ENCODE results near the gene BACH2.

Gene BACH2

GRCh38 chr6:89925826-89926225, 370.8 kb downstream of the BACH2 start:
- no peaks in the 10 kb centered on the region for H3K27me3 ChIP-seq (ENCODE audit: low read length)
- H3K79me2 ChIP-seq (ENCODE audit: insufficient read depth, low read length) = no peaks in the 10 kb centered on the region
- no peak overlapping the region for H3K4me3 ChIP-seq (ENCODE audit: insufficient read depth, low read length, poor library complexity, severe bottlenecking)
- H3K9me2 ChIP-seq (replicated peaks; ENCODE audit: insufficient read depth, low read length) = no peaks in the 10 kb centered on the region
- H3K4me2 ChIP-seq (ENCODE audit: low read depth, low read length, poor library complexity, severe bottlenecking) = no peak overlapping the region
- no peaks in the 10 kb centered on the region for H3F3A ChIP-seq (ENCODE audit: insufficient read depth)
- TF ChIP-seq EZH2phosphoT487 (conservative IDR thresholded peaks at IDR 0.05; ENCODE audit: low read length) (no peak), CTCF (IDR thresholded peaks at IDR 0.05; ENCODE audit: insufficient read depth, low read length, poor library complexity, severe bottlenecking) (no peak)
- no peaks in the 10 kb centered on the region for H3K9me3 ChIP-seq (ENCODE audit: insufficient read depth, low read length)
- H4K20me1 ChIP-seq (ENCODE audit: low read depth, low read length) = no peaks in the 10 kb centered on the region
- no peak overlapping the region for H2AFZ ChIP-seq (ENCODE audit: low read depth, low read length, severe bottlenecking)
- no peak overlapping the region for H3K27ac ChIP-seq (ENCODE audit: low read depth, low read length)
- no peak overlapping the region for H3K9ac ChIP-seq (ENCODE audit: low read length)
- H3K36me3 ChIP-seq (ENCODE audit: low read length) = no peaks in the 10 kb centered on the region

DNA sequence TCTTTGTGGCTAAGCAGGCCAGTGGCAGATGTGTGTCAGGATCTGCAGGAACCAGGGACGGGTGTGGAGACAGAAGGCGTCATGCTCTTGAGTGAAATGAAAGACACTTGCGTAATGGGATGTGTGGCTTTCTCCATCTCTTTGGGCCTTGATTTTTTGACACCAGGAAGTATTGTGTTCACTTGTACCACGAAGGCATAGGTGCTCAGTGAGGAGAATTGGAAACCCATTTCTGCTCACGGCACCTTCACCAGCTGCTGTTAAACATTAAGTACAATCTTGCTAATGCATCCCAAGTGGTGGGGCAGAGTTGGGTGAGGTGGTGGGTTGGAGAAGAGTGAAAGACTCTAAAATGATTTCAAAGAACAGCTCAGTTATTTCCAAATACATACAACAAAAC, 372.4 kb downstream of the BACH2 start:
- Histone ChIP-seq H3K27me3 (ENCODE audit: low read length) (no peaks in the 10 kb centered on the region), H3K9ac (ENCODE audit: low read length) (no peak overlapping the region), H3K9me3 (ENCODE audit: insufficient read depth, low read length) (no peaks in the 10 kb centered on the region), H3K79me2 (ENCODE audit: insufficient read depth, low read length) (no peaks in the 10 kb centered on the region), H4K20me1 (ENCODE audit: low read depth, low read length) (no peaks in the 10 kb centered on the region), H3K36me3 (ENCODE audit: low read length) (no peaks in the 10 kb centered on the region), H3K9me2 (replicated peaks; ENCODE audit: insufficient read depth, low read length) (no peaks in the 10 kb centered on the region), H3F3A (ENCODE audit: insufficient read depth) (no peaks in the 10 kb centered on the region), H3K4me3 (ENCODE audit: insufficient read depth, low read length, poor library complexity, severe bottlenecking) (no peak overlapping the region), H2AFZ (ENCODE audit: low read depth, low read length, severe bottlenecking) (no peak overlapping the region), H3K27ac (ENCODE audit: low read depth, low read length) (no peak overlapping the region), H3K4me2 (ENCODE audit: low read depth, low read length, poor library complexity, severe bottlenecking) (no peak overlapping the region)
- no peak for TF ChIP-seq EZH2phosphoT487 (conservative IDR thresholded peaks at IDR 0.05; ENCODE audit: low read length)
- TF ChIP-seq CTCF (IDR thresholded peaks at IDR 0.05; ENCODE audit: insufficient read depth, low read length, poor library complexity, severe bottlenecking) = no peak

DNA sequence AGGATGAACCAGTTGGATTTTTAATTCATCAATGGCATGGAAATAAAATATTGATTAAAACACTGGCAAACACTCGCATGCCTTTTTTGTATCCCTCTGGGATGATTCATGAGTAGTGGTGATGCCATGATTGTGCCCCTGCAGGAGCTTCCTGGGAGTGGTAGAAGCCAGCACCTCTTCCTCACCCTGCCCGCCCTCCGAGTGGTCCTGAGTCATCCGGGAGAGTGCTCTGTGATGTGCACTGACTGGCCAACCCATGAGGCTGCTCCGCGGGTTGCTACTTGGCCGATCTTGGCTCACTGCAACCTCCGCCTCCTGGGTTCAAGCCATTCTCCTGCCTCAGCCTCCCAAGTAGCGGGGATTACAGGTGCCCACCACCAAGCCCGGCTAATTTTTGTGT, 375.0 kb downstream of the BACH2 start:
- no peak overlapping the region for H3K4me3 ChIP-seq (ENCODE audit: insufficient read depth, low read length, poor library complexity, severe bottlenecking)
- no peak overlapping the region for H3K27ac ChIP-seq (ENCODE audit: low read depth, low read length)
- H3K4me2 ChIP-seq (ENCODE audit: low read depth, low read length, poor library complexity, severe bottlenecking) = no peak overlapping the region
- H4K20me1 ChIP-seq (ENCODE audit: low read depth, low read length) = no peaks in the 10 kb centered on the region
- H3K9ac ChIP-seq (ENCODE audit: low read length) = no peak overlapping the region
- no peaks in the 10 kb centered on the region for H3K9me3 ChIP-seq (ENCODE audit: insufficient read depth, low read length)
- no peaks in the 10 kb centered on the region for H3K79me2 ChIP-seq (ENCODE audit: insufficient read depth, low read length)
- no peaks in the 10 kb centered on the region for H3K9me2 ChIP-seq (replicated peaks; ENCODE audit: insufficient read depth, low read length)
- H3F3A ChIP-seq (ENCODE audit: insufficient read depth) = no peaks in the 10 kb centered on the region
- no peaks in the 10 kb centered on the region for H3K27me3 ChIP-seq (ENCODE audit: low read length)
- H2AFZ ChIP-seq (ENCODE audit: low read depth, low read length, severe bottlenecking) = no peak overlapping the region
- TF ChIP-seq EZH2phosphoT487 (conservative IDR thresholded peaks at IDR 0.05; ENCODE audit: low read length) (no peak), CTCF (IDR thresholded peaks at IDR 0.05; ENCODE audit: insufficient read depth, low read length, poor library complexity, severe bottlenecking) (no peak)
- H3K36me3 ChIP-seq (ENCODE audit: low read length) = no peaks in the 10 kb centered on the region

DNA sequence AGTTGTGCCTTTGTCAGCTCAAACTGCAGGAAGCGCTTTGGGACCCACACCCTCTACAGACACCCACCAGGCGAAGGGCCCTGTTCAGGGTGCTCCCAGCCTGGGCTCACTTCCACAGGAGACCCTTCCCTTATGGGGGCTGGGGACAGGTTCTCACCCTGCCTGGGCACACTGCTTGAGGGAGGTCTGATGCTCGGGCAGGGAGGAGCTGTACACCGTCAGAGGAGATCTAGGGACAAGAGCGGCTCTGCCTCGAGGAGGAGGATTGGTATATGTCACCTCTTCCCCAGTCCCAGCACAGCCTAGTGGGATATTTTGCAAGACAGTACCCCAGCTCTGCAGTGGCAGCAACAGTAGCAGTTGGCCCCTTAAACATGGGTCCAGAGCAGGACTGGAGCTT, 375.4 kb downstream of the BACH2 start:
- H3K79me2 ChIP-seq (ENCODE audit: insufficient read depth, low read length) = no peaks in the 10 kb centered on the region
- no peaks in the 10 kb centered on the region for H4K20me1 ChIP-seq (ENCODE audit: low read depth, low read length)
- no peak overlapping the region for H2AFZ ChIP-seq (ENCODE audit: low read depth, low read length, severe bottlenecking)
- no peaks in the 10 kb centered on the region for H3K27me3 ChIP-seq (ENCODE audit: low read length)
- H3F3A ChIP-seq (ENCODE audit: insufficient read depth) = no peaks in the 10 kb centered on the region
- H3K9ac ChIP-seq (ENCODE audit: low read length) = no peak overlapping the region
- no peak overlapping the region for H3K4me3 ChIP-seq (ENCODE audit: insufficient read depth, low read length, poor library complexity, severe bottlenecking)
- H3K9me2 ChIP-seq (replicated peaks; ENCODE audit: insufficient read depth, low read length) = no peaks in the 10 kb centered on the region
- no peaks in the 10 kb centered on the region for H3K9me3 ChIP-seq (ENCODE audit: insufficient read depth, low read length)
- H3K36me3 ChIP-seq (ENCODE audit: low read length) = no peaks in the 10 kb centered on the region
- no peak overlapping the region for H3K4me2 ChIP-seq (ENCODE audit: low read depth, low read length, poor library complexity, severe bottlenecking)
- H3K27ac ChIP-seq (ENCODE audit: low read depth, low read length) = no peak overlapping the region
- no peak for TF ChIP-seq CTCF (IDR thresholded peaks at IDR 0.05; ENCODE audit: insufficient read depth, low read length, poor library complexity, severe bottlenecking)
- TF ChIP-seq EZH2phosphoT487 (conservative IDR thresholded peaks at IDR 0.05; ENCODE audit: low read length) = no peak
